GM20000 (cell line): ENCODE measurements around the gene CDH24.
A peak's percentile ranks its signal among the peaks of the same experiment; 100 is the strongest.
"Not testable (repeated sequence)": the region's sequence is repeated elsewhere in the genome, so short reads cannot be mapped to it uniquely, and the experiment has no call there.

Source experiments
- DNase-seq: peaks from one replicate; pipeline ENCODE4 v3.0.0; 2012; ENCODE audit warnings: low spot score
- CTCF ChIP-seq: IDR thresholded peaks from 2 replicates; pipeline ENCODE4 v1.5.1; 2012; ENCODE audit warnings: mild to moderate bottlenecking, control low read depth; ENCODE audit errors: extremely low read depth, missing control alignments

CDH24 gene

GRCh38 chr14:23020143-23021128 lies 36.9 kb downstream of the CDH24 start:
- DNase-seq = no peak
- TF ChIP-seq CTCF = no peak

- DNase-seq = no peak
- TF ChIP-seq CTCF = no peak
These were observed 39.2 kb downstream of the CDH24 start for GRCh38 chr14:23018107-23018506.

GRCh38 chr14:23017091-23017490 lies 40.2 kb downstream of the CDH24 start:
- no peak for DNase-seq
- TF ChIP-seq CTCF = no peak

DNA sequence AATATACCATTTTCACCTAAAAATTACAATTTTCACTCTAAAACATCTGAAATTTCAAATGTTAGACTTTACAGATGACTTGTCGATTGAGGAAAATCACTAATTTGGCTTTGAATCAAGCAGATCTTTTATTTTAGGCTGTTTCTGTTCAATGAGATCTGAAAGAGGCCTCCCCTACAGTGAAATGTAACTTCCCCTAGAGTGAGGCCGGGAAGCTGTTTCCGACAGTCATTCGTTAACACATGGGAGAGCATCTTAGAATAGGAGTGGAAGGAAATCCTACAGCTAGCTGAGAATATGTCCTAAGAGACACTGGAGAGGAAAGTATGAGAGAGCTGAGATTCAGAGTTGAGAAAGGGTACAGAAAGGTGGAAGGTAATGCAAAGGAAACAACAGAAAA lies 41.7 kb downstream of the CDH24 start:
- no peak for DNase-seq
- no peak for TF ChIP-seq CTCF

- DNase-seq = not testable (repeated sequence)
These were observed 43.6 kb downstream of the CDH24 start for GRCh38 chr14:23013749-23014054.

DNA sequence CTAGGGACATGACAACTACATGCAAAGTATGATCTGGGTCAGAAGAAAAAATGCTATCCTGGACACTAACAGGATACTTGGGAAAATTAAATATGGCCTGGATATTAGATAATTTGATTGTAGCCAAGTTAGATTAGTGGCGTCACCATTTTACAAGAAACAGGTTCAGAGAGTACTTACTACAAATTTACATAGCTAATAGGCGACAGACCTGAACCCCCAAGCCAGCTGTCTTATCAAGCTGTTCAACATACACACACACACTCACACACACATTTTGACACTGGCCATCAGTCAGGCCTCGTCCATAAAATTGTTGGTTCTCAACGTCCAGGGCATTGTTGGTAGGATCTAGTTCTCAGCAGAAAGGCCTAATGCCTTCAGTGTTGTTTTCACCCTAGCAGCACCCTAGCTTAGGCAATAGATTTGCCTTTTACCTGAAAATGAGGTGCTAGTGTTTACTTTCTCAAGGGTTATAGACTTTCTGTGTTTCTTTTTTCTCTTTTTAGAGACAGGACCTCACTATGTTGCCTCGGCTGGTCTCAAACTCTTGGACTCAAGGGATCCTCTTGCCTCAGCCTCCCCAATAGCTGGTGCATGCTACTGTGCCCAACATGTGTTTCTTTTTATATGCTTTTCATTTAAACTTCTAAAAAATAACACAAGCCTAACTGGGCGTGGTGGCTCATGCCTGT lies 44.1 kb downstream of the CDH24 start:
- TF ChIP-seq CTCF = no peak

DNA sequence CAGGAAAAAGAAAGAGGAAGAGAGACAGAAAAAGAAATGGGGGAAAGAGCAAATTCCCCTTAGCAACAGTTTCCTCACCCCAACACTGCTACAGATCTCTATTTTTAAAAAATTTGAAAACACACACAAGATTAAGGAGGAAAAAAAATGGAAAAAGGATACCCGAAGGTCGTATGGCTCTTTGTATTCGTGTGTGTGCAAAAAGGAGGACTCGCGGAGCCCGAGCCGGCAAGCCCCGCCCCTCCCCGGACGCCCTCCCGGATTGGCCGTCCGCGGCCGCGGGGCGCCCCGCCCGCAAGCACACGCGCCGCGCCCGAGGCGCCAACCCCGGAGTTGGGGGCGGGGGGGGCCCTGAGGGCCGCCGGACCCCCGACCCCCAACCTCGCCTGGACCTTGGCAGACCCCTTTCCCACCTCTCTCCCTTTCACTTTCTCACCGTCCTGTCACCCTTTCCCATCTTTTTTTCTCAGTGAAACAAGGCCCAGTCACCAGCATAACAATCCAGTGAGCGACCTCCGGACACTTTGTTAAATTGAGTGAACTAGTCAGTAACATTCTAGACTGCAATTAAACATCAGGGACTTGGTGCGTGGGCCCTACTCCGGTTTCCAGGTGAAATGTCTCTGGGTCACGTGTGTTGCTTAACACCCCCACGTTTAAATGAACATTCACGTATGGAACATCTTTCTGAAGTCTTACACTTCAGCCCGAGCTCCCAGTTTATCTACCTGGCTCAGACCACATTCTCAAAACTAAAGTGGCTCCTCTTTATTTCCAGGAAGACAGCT lies 47.2 kb downstream of the CDH24 start, which contains the start of gene C14orf93:
Gene C14orf93, minus strand, starts transcription at position 205 of the 788 bp plus-strand sequence. CDS start 11,120 bp downstream, outside the sequence.
- DNase-seq = peak; percentile 92
- TF ChIP-seq CTCF = no peak

More for the DNA sequence above, 44.1 kb downstream of the CDH24 start:
- DNase-seq = no peak
